ENCODE measurements around the gene RGS13. TPM values are rescaled to one million over a fixed set of nuclear protein-coding genes. Genes with fewer than 3 reads are reported as not detected.
"Not testable (repeated sequence)": the region's sequence is repeated elsewhere in the genome, so short reads cannot be mapped to it uniquely, and the experiment has no call there.

The RGS13 gene
- total and polyA plus RNA-seq, 2 donors (not counting 1 experiment from before 2014, with no cell fraction given) = not detected

GRCh38 chr1:192678099-192678498 is 42.2 kb downstream of the RGS13 start:
- Histone ChIP-seq H3K4me2 (ENCODE audit: extremely low read depth, insufficient read depth, low read length) (no peak overlapping the region), H3K9me3 (ENCODE audit: control insufficient read depth, insufficient read depth, low read depth, low read length) (no peaks in the 10 kb centered on the region), H3K27ac (ENCODE audit: insufficient read depth, low read length) (no peak overlapping the region), H3K4me1 (ENCODE audit: control insufficient read depth, extremely low read depth, insufficient read depth, low read length) (no peaks in the 10 kb centered on the region), H3K9ac (ENCODE audit: insufficient read depth, low read length) (no peak overlapping the region), H3K27me3 (ENCODE audit: control insufficient read depth, insufficient read depth, low read length) (no peaks in the 10 kb centered on the region), H2AFZ (ENCODE audit: low read length) (no peak overlapping the region), H3K79me2 (ENCODE audit: control insufficient read depth, insufficient read depth, low read length) (no peaks in the 10 kb centered on the region), H4K20me1 (ENCODE audit: control insufficient read depth, extremely low read depth, insufficient read depth, low read length) (no peaks in the 10 kb centered on the region), H3K4me3 (replicated peaks in 1 of 4; ENCODE audit: control extremely low read depth in 1 of 4, insufficient read depth in 1 of 4, low read depth in 3 of 4, low read length in 4 of 4) (no peak overlapping the region), H3K36me3 (ENCODE audit: control insufficient read depth, insufficient read depth, low read length) (no peaks in the 10 kb centered on the region)
- DNase-seq (ENCODE audit: low read depth in 2 of 2) = no peak
- TF ChIP-seq EZH2 (IDR thresholded peaks at IDR 0.05; ENCODE audit: low read length, missing control alignments) = no peak
- TF ChIP-seq, protein P1, sequence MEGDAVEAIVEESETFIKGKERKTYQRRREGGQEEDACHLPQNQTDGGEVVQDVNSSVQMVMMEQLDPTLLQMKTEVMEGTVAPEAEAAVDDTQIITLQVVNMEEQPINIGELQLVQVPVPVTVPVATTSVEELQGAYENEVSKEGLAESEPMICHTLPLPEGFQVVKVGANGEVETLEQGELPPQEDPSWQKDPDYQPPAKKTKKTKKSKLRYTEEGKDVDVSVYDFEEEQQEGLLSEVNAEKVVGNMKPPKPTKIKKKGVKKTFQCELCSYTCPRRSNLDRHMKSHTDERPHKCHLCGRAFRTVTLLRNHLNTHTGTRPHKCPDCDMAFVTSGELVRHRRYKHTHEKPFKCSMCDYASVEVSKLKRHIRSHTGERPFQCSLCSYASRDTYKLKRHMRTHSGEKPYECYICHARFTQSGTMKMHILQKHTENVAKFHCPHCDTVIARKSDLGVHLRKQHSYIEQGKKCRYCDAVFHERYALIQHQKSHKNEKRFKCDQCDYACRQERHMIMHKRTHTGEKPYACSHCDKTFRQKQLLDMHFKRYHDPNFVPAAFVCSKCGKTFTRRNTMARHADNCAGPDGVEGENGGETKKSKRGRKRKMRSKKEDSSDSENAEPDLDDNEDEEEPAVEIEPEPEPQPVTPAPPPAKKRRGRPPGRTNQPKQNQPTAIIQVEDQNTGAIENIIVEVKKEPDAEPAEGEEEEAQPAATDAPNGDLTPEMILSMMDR (conservative IDR thresholded peaks at IDR 0.05 in 1 of 2, IDR thresholded peaks at IDR 0.05 in 1 of 2; ENCODE audit: low read depth in 1 of 2, low read length in 2 of 2) = no peak

GRCh38 chr1:192682335-192682734 is 46.4 kb downstream of the RGS13 start:
- Histone ChIP-seq H3K79me2 (ENCODE audit: control insufficient read depth, insufficient read depth, low read length) (no peaks in the 10 kb centered on the region), H3K9me3 (ENCODE audit: control insufficient read depth, insufficient read depth, low read depth, low read length) (no peaks in the 10 kb centered on the region), H3K4me2 (ENCODE audit: extremely low read depth, insufficient read depth, low read length) (no peak overlapping the region), H3K27ac (ENCODE audit: insufficient read depth, low read length) (no peak overlapping the region), H3K4me1 (ENCODE audit: control insufficient read depth, extremely low read depth, insufficient read depth, low read length) (no peaks in the 10 kb centered on the region), H2AFZ (ENCODE audit: low read length) (no peak overlapping the region), H3K36me3 (ENCODE audit: control insufficient read depth, insufficient read depth, low read length) (no peaks in the 10 kb centered on the region), H3K27me3 (ENCODE audit: control insufficient read depth, insufficient read depth, low read length) (no peaks in the 10 kb centered on the region), H4K20me1 (ENCODE audit: control insufficient read depth, extremely low read depth, insufficient read depth, low read length) (no peaks in the 10 kb centered on the region), H3K4me3 (replicated peaks in 1 of 4; ENCODE audit: control extremely low read depth in 1 of 4, insufficient read depth in 1 of 4, low read depth in 3 of 4, low read length in 4 of 4) (no peak overlapping the region), H3K9ac (ENCODE audit: insufficient read depth, low read length) (no peak overlapping the region)
- no peak for TF ChIP-seq EZH2 (IDR thresholded peaks at IDR 0.05; ENCODE audit: low read length, missing control alignments)
- TF ChIP-seq, protein P1 (conservative IDR thresholded peaks at IDR 0.05 in 1 of 2, IDR thresholded peaks at IDR 0.05 in 1 of 2; ENCODE audit: low read depth in 1 of 2, low read length in 2 of 2) = no peak
- no peak for DNase-seq (ENCODE audit: low read depth in 2 of 2)

GRCh38 chr1:192683081-192683480 is 47.1 kb downstream of the RGS13 start:
- not testable (repeated sequence) for H3K79me2 ChIP-seq (ENCODE audit: control insufficient read depth, insufficient read depth, low read length); DNase-seq (ENCODE audit: low read depth in 2 of 2); H4K20me1 ChIP-seq (ENCODE audit: control insufficient read depth, extremely low read depth, insufficient read depth, low read length); H3K4me3 ChIP-seq (replicated peaks in 1 of 4; ENCODE audit: control extremely low read depth in 1 of 4, insufficient read depth in 1 of 4, low read depth in 3 of 4, low read length in 4 of 4); H3K9ac ChIP-seq (ENCODE audit: insufficient read depth, low read length); H3K9me3 ChIP-seq (ENCODE audit: control insufficient read depth, insufficient read depth, low read depth, low read length); H3K27ac ChIP-seq (ENCODE audit: insufficient read depth, low read length); H3K4me1 ChIP-seq (ENCODE audit: control insufficient read depth, extremely low read depth, insufficient read depth, low read length); H3K4me2 ChIP-seq (ENCODE audit: extremely low read depth, insufficient read depth, low read length); H3K27me3 ChIP-seq (ENCODE audit: control insufficient read depth, insufficient read depth, low read length); H2AFZ ChIP-seq (ENCODE audit: low read length); H3K36me3 ChIP-seq (ENCODE audit: control insufficient read depth, insufficient read depth, low read length)

Measured in fibroblast of lung (primary cell).